Measurements from ENCODE around the gene LENG9. TPM values are rescaled to one million over a fixed set of nuclear protein-coding genes. Genes with fewer than 3 reads are reported as not detected.
A peak's percentile ranks its signal among the peaks of the same experiment; 100 is the strongest.

The LENG9 gene
- total and polyA plus RNA-seq, 10 donors: 1.7 to 8.3 (median 4.9) TPM

DNA sequence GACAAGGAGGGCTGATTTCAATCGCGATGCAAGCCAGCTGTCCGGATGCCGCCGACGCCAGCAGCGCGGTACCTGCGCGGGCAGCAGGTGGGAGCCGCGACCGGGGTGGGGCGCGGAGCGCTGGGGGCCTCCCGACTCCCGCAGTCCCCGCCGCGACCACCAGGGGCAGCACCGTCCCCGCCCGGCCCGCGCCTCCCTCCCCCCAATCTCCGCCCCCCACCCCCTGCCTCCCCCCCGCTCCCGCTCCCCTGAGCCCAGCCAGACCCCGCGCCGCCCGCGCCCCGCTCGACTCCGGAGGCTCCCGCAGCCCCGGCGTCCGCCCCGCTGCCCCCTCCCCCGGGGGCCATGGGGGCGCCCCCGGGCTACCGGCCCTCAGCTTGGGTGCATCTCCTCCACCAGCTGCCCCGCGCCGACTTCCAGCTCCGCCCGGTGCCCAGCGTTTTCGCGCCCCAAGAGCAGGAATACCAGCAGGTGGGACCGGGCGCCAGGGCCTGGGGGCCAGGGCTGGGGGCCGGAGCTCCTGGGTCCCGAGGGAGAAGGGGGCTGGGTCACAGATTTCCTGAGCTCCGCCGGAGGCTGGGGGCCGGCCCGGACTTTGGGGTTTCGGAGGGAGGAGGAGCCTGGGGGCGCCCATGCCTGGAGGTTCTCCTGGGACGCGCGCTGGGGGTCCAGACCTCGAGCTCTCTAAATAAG lies 48.2 kb downstream of the LENG9 start, which contains the start of gene TTYH1:
Gene TTYH1 (plus strand): TSS at position 257 of the 693 bp plus-strand sequence. CDS start 89 bp downstream, at position 346.
- H3K9me3 ChIP-seq: no peaks in the 10 kb centered on the region
- H3K4me1 ChIP-seq: peaks cover 0 to 47% (median 22%) of the 10 kb centered on the region in 6 donors
- WGBS, 5 donors: 2 to 7% (median 3%) methylated on average over 28 to 66 of the region's 68 CpGs
- no peaks in the 10 kb centered on the region for H3K36me3 ChIP-seq
- H3K4me3 ChIP-seq: peak within 1 kb of the TSS in 1 of 8 donors; percentile 37
- H3K27ac ChIP-seq: peak within 1 kb of the TSS in 1 of 8 donors; percentile 21
- DNase-seq: no peak
- H3K27me3 ChIP-seq (replicated peaks in 1 of 7): peaks cover 15 to 84% (median 46%) of the 10 kb centered on the region in 7 donors
- TF ChIP-seq POLR2AphosphoS5 (IDR thresholded peaks at IDR 0.05): no peak
- TF ChIP-seq POLR2A (IDR thresholded peaks at IDR 0.05): no peak
- TF ChIP-seq, protein P1, sequence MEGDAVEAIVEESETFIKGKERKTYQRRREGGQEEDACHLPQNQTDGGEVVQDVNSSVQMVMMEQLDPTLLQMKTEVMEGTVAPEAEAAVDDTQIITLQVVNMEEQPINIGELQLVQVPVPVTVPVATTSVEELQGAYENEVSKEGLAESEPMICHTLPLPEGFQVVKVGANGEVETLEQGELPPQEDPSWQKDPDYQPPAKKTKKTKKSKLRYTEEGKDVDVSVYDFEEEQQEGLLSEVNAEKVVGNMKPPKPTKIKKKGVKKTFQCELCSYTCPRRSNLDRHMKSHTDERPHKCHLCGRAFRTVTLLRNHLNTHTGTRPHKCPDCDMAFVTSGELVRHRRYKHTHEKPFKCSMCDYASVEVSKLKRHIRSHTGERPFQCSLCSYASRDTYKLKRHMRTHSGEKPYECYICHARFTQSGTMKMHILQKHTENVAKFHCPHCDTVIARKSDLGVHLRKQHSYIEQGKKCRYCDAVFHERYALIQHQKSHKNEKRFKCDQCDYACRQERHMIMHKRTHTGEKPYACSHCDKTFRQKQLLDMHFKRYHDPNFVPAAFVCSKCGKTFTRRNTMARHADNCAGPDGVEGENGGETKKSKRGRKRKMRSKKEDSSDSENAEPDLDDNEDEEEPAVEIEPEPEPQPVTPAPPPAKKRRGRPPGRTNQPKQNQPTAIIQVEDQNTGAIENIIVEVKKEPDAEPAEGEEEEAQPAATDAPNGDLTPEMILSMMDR (IDR thresholded peaks at IDR 0.05 in 8 of 11, conservative IDR thresholded peaks at IDR 0.05 in 3 of 11): peak in 6 of 11 experiments; percentile 19 to 61 (median 48)
- intact Hi-C loops (cut with DNase I; ENCODE audit: low total_unique reads): no loop called here

DNA sequence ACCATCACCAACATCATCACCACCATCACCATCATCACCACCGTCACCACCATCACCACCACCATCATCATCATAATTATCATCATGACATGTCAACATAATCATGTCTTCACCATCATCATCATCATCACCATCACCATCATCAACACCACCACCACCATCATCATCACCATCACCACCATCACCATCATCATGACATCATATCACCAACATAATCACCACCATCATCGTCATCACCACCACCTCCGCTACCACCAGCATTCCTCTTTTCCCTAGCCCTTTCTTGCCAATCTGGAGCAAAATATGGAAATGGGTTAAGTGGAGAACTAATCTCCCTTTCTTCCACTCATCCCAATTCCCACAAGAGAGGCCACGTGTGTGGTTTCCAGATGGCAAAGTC lies 49.4 kb downstream of the LENG9 start:
- Histone ChIP-seq H3K4me3 (no peak overlapping the region), H3K4me1 (peaks cover 0 to 44% (median 18%) of the 10 kb centered on the region in 6 donors), H3K36me3 (no peaks in the 10 kb centered on the region), H3K27me3 (replicated peaks in 1 of 7) (peaks cover 15 to 75% (median 41%) of the 10 kb centered on the region in 7 donors), H3K9me3 (no peaks in the 10 kb centered on the region), H3K27ac (no peak overlapping the region)
- WGBS, 5 donors: 87 to 94% (median 90%) methylated on average over 4 of the region's 4 CpGs
- TF ChIP-seq POLR2A (IDR thresholded peaks at IDR 0.05) (no peak), POLR2AphosphoS5 (IDR thresholded peaks at IDR 0.05) (no peak)
- TF ChIP-seq, protein P1 (IDR thresholded peaks at IDR 0.05 in 8 of 11, conservative IDR thresholded peaks at IDR 0.05 in 3 of 11): no peak
- DNase-seq: no peak
- intact Hi-C loops (cut with DNase I; ENCODE audit: low total_unique reads): no loop called here

DNA sequence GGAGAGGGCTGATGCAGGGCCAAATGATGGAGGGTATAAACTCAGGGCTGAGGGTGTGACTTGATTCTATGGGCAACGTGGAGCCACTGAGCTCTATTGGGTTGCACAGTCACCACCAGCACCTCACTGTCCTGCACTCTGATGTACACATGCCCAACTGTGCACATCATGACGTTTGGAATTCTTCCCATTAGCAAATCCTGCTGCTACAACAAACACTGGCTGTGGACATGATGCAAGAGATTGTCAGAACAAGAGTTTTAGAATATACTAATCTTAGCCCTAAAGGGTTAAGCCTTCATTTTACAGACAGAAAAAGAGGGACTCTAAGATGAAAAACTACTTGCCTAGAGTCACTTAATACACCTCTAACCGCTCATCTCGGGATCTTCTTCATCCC lies 50.7 kb downstream of the LENG9 start:
- peaks cover 15 to 62% (median 38%) of the 10 kb centered on the region in 7 donors for H3K27me3 ChIP-seq (replicated peaks in 1 of 7)
- no peak overlapping the region for H3K27ac ChIP-seq
- WGBS, 5 donors: 66 to 77% (median 74%) methylated on average over 4 of the region's 4 CpGs
- H3K4me3 ChIP-seq: no peak overlapping the region
- peaks cover 0 to 4% (median 0%) of the 10 kb centered on the region in 8 donors for H3K9me3 ChIP-seq
- intact Hi-C loops (cut with DNase I; ENCODE audit: low total_unique reads): no loop called here
- no peak for DNase-seq
- H3K36me3 ChIP-seq: no peaks in the 10 kb centered on the region
- H3K4me1 ChIP-seq: peaks cover 0 to 32% (median 8%) of the 10 kb centered on the region in 6 donors
- TF ChIP-seq POLR2A (IDR thresholded peaks at IDR 0.05): no peak
- TF ChIP-seq, protein P1 (IDR thresholded peaks at IDR 0.05 in 8 of 11, conservative IDR thresholded peaks at IDR 0.05 in 3 of 11): no peak
- TF ChIP-seq POLR2AphosphoS5 (IDR thresholded peaks at IDR 0.05): no peak

Small RNA genes within 50 kb of the gene (small RNA-seq; reads per million reads assigned to genes)
- 0 reads per million in 4 donors for gene AC245884.3

Other genes with a start within 250 kb of the LENG9 start
- 100 to 1,000 TPM in 3 of 7 donors, 10 to 100 TPM in 4; 61.5 to 443 (median 97.5) TPM for gene LILRB3, start 240.8 kb downstream of the LENG9 start, total RNA-seq
- 10 to 100 TPM in 2 of 3 donors, 1 to 10 TPM in 1; 6.4 to 24.6 (median 22.5) TPM for gene LILRB3, start 240.8 kb downstream of the LENG9 start, polyA plus RNA-seq
- gene LILRA6, start 221.0 kb downstream of the LENG9 start, total RNA-seq: 10 to 100 TPM; 21.5 to 77.5 (median 38.3) TPM
- gene LILRA6, start 221.0 kb downstream of the LENG9 start, polyA plus RNA-seq: 1 to 10 TPM; 1.2 to 8.2 (median 6.7) TPM
- gene LILRB5, start 206.5 kb downstream of the LENG9 start, total RNA-seq: 100 to 1,000 TPM in 1 of 7 donors, 10 to 100 TPM in 6; 38.9 to 112 (median 79.6) TPM
- 10 to 100 TPM in 2 of 3 donors, 1 to 10 TPM in 1; 3.8 to 41.2 (median 23.9) TPM for gene LILRB5, start 206.5 kb downstream of the LENG9 start, polyA plus RNA-seq
- 100 to 1,000 TPM in 3 of 7 donors, 10 to 100 TPM in 4; 52.9 to 209 (median 94.5) TPM for gene LILRB2, start 182.7 kb downstream of the LENG9 start, total RNA-seq
- 10 to 100 TPM; 10.2 to 26.0 (median 23.8) TPM for gene LILRB2, start 182.7 kb downstream of the LENG9 start, polyA plus RNA-seq
- 100 to 1,000 TPM in 2 of 7 donors, 10 to 100 TPM in 5; 43.3 to 262 (median 79.9) TPM for gene LILRA5, start 150.6 kb downstream of the LENG9 start, total RNA-seq
- gene LILRA5, start 150.6 kb downstream of the LENG9 start, polyA plus RNA-seq: 10 to 100 TPM; 16.3 to 53.6 (median 34.5) TPM
- gene LILRA4, start 124.6 kb downstream of the LENG9 start, total RNA-seq: 10 to 100 TPM; 11.5 to 61.1 (median 17.5) TPM
- 10 to 100 TPM; 32.1 to 80.9 (median 39.8) TPM for gene LILRA4, start 124.6 kb downstream of the LENG9 start, polyA plus RNA-seq
- gene LAIR1, start 98.8 kb downstream of the LENG9 start, total RNA-seq: 100 to 1,000 TPM in 6 of 7 donors, 10 to 100 TPM in 1; 95.9 to 164 (median 125) TPM
- 10 to 100 TPM; 56.3 to 74.8 (median 71.1) TPM for gene LAIR1, start 98.8 kb downstream of the LENG9 start, polyA plus RNA-seq
- 1 to 10 TPM in 5 of 7 donors, under 1 TPM in 2; 0.97 to 2.9 (median 1.2) TPM for gene TTYH1, start 48.3 kb downstream of the LENG9 start, total RNA-seq
- 1 to 10 TPM; 1.1 to 3.5 (median 1.2) TPM for gene TTYH1, start 48.3 kb downstream of the LENG9 start, polyA plus RNA-seq
- gene LENG8, start 14.6 kb downstream of the LENG9 start, total RNA-seq: 100 to 1,000 TPM; 123 to 280 (median 183) TPM
- gene LENG8, start 14.6 kb downstream of the LENG9 start, polyA plus RNA-seq: 100 to 1,000 TPM in 2 of 3 donors, 10 to 100 TPM in 1; 69.2 to 293 (median 110) TPM
- gene CDC42EP5, start 9.5 kb upstream of the LENG9 start, total RNA-seq: 10 to 100 TPM in 4 of 7 donors, 1 to 10 TPM in 3; 6.6 to 16.1 (median 13.4) TPM
- 10 to 100 TPM in 2 of 3 donors, 1 to 10 TPM in 1; 9.7 to 15.9 (median 12.8) TPM for gene CDC42EP5, start 9.5 kb upstream of the LENG9 start, polyA plus RNA-seq
- 1 to 10 TPM in 3 of 7 donors, under 1 TPM in 1, not detected in 3; 0.97 to 4.9 (median 3.3) TPM for gene LAIR2, start 39.1 kb upstream of the LENG9 start, total RNA-seq
- gene LAIR2, start 39.1 kb upstream of the LENG9 start, polyA plus RNA-seq: 1 to 10 TPM in 1 of 3 donors, under 1 TPM in 1, not detected in 1; 0.28 to 3.5 TPM
- gene LILRA2, start 110.0 kb upstream of the LENG9 start, total RNA-seq: 10 to 100 TPM; 39.2 to 77.8 (median 54.0) TPM
- gene LILRA2, start 110.0 kb upstream of the LENG9 start, polyA plus RNA-seq: 10 to 100 TPM in 2 of 3 donors, 1 to 10 TPM in 1; 7.2 to 28.2 (median 12.6) TPM
- 10 to 100 TPM; 34.4 to 65.0 (median 37.2) TPM for gene LILRA1, start 129.9 kb upstream of the LENG9 start, total RNA-seq
- gene LILRA1, start 129.9 kb upstream of the LENG9 start, polyA plus RNA-seq: 10 to 100 TPM in 1 of 3 donors, 1 to 10 TPM in 2; 3.4 to 17.2 (median 8.0) TPM
- 100 to 1,000 TPM in 6 of 7 donors, 10 to 100 TPM in 1; 66.2 to 249 (median 166) TPM for gene LILRB1, start 166.7 kb upstream of the LENG9 start, total RNA-seq
- 10 to 100 TPM; 23.5 to 56.4 (median 43.0) TPM for gene LILRB1, start 166.7 kb upstream of the LENG9 start, polyA plus RNA-seq
- gene LILRB4, start 199.2 kb upstream of the LENG9 start, total RNA-seq: 10 to 100 TPM; 16.4 to 40.3 (median 33.4) TPM
- gene LILRB4, start 199.2 kb upstream of the LENG9 start, polyA plus RNA-seq: 10 to 100 TPM; 11.2 to 16.6 (median 12.0) TPM